ENCODE measurements around the gene SPOCK3.
"Not testable (repeated sequence)": the region's sequence is repeated elsewhere in the genome, so short reads cannot be mapped to it uniquely, and the experiment has no call there.

SPOCK3 gene

GRCh38 chr4:166798126-166798525, 436.2 kb downstream of the SPOCK3 start:
- no peak for DNase-seq

GRCh38 chr4:166777760-166778159, 456.5 kb downstream of the SPOCK3 start:
- no peak for DNase-seq

GRCh38 chr4:166763018-166763417, 471.3 kb downstream of the SPOCK3 start:
- no peak for DNase-seq

- DNase-seq, result no peak
Observed at GRCh38 chr4:166741742-166742141, 492.6 kb downstream of the SPOCK3 start.

GRCh38 chr4:166739215-166739614, 495.1 kb downstream of the SPOCK3 start:
- not testable (repeated sequence) for DNase-seq

- no peak for DNase-seq
Observed at GRCh38 chr4:166737430-166737829, 496.9 kb downstream of the SPOCK3 start.

GRCh38 chr4:166735553-166735952, 498.7 kb downstream of the SPOCK3 start:
- no peak for DNase-seq

GRCh38 chr4:166734797-166735196, 499.5 kb downstream of the SPOCK3 start:
- DNase-seq, result no peak

- DNase-seq, result no peak
Observed at GRCh38 chr4:166733686-166734085, 500.6 kb downstream of the SPOCK3 start.

GRCh38 chr4:166726832-166727231, 507.5 kb downstream of the SPOCK3 start:
- no peak for DNase-seq

- no peak for DNase-seq
Observed at GRCh38 chr4:166724369-166724768, 509.9 kb downstream of the SPOCK3 start.

- no peak for DNase-seq
Observed at GRCh38 chr4:166723532-166724140, 510.7 kb downstream of the SPOCK3 start.

- not testable (repeated sequence) for DNase-seq
Observed at GRCh38 chr4:166715748-166716713, 518.3 kb downstream of the SPOCK3 start.

GRCh38 chr4:166700592-166700991, 533.7 kb downstream of the SPOCK3 start:
- DNase-seq, result no peak

GRCh38 chr4:166688835-166689234, 545.5 kb downstream of the SPOCK3 start:
- DNase-seq, result no peak

GRCh38 chr4:166687828-166688227, 546.5 kb downstream of the SPOCK3 start:
- no peak for DNase-seq
